GM21528 (cell line): ENCODE results near the gene NEB.
"Not testable (repeated sequence)": the region's sequence is repeated elsewhere in the genome, so short reads cannot be mapped to it uniquely, and the experiment has no call there.

ENCODE experiments used
- ATAC-seq: cut with Tn5 transposase; IDR thresholded peaks from one replicate; pipeline ENCODE4 v1.9.1; 2021; ENCODE audit warnings: mild to moderate bottlenecking, moderate library complexity; ENCODE audit not compliant: unreplicated experiment, low FRiP score

Gene NEB

DNA sequence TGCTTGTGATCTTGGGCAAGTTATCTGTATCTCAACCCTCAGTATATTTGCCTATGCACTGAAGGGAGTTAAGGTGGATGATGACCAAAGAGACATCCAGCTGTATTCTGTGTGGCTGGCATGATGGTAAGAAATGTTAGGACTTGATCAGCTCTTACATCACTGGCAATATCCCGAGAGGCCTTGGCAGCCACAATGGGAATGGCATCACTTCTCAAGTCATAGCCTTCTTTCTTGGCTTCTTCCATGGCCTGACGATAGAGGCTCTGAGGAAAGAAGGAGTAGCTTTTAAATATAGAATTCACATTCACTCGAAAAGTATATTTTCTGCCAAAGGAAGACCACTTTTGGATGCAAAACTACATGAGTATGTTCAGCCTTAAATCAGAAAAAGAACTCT is 113.5 kb downstream of the NEB start:
- no peak for ATAC-seq

DNA sequence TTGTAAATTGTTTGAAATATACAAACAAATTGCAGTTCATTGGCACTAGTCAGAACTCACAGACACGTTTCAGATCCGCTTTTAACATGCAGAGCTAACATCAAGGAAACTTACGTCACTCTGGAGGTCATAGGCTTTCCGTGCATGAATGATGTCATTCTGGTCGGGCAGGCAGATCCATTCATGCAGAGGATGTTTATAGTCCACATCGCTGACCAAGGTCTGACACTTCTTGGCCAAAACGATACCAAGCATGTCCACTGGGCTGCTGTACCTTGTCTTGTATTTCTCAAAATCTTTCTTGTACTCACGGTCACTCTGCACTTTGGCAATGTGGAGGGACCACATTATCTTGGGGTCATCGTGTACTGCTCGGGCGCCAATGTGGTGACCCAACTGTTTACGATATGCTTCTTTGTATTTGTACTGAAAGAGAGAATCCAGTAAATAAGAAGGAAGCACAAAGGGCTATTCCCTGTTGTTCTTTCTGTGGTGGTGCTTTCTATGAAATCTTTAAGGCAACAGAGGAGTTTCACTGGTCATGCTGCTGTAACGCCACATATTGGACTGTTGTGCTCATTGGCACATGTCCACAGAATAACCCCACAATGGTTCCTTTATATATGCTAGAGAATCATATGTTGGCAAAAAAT is 114.8 kb downstream of the NEB start:
- ATAC-seq, result no peak

DNA sequence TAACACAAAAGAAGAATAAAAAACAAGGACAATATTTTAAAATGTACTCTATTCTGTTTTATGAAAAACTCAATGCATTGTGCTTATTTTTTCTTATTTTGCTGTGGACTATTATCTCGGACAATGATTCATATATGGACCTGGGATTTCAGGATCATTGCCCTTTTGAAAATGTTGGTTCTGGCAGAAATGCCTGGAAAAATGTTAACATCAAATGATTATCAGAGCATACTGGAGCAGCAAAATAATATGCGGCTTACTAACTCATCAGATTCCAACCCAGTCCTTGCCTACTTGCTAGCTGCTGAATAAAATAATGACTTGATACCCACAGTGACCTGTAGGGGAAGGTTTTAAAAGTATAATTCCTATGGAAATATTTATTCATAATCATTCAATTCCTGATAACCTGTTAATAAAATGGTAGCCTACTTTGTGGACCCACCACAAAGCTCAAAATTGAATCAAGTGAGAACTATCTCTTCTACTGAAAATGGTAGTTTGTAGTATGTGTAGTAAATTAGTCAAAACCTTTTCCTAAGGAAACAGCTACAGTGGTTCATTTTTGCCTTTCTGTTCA is 117.4 kb downstream of the NEB start:
- no peak for ATAC-seq

DNA sequence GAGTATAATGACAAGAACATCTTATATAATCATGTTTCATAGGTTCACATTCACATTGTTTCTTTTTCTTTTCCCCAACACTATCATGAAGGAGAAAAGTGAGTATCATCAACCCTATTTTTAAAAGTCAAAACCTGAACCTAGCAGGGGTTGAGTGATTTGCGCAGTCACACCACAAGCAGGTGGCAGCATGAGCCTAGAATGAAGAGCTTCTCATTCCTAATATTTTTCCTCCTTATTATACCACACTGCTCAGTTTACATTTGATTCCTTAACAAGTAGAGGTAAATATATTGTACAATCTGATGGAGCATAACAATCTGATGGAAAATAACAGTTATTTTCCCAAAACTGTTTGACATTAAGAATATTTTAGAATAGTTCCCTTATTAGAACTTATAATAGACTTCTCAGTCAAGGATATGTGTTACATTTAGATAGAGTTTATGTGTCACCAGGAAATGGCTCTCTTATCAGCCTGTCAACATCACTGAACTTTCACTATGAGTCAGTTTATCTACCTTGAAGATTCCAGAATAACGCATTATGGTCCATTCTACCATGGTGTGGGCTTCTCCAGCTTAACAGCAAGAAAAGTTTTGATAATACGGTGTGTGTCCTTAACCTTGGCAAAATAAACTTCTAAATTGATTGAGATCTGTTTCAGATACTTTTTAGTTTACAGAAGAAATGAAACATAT is 119.5 kb downstream of the NEB start:
- no peak for ATAC-seq

DNA sequence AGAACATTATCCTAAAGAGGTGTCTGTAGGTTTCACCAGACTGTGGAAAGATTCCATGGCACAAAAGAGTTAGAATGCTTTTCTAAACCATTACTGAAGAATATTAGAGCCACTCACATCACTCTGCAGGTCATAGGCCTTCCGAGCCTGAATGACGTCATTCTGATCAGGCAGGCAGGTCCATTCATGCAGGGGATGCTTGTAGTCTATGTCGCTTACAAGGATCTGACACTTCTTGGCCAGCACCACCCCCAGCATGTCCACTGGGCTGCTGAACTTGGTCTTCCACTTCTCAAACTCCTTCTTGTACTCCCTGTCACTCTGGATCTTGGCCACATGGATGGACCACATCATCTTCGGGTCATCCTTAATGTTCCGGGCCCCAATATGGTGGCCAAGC is 120.1 kb downstream of the NEB start:
- no peak for ATAC-seq

DNA sequence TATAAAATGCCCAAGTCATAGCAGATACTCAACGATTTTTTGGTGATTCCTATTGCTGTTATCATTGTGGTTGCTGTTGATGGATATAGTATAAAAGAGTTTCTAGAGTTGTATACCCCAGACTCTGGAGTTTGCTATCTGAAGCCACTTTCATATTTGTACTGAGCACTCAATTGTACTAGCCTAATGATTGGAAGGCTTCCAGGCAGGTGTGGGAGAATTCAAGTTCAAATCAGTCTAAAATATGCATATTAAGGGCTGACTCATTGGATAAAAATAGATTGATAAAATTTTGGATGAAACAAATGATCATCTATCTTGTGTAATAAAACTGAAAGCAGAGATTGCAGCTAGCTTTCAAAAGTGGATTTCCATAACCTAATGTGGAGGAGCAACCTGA is 122.9 kb downstream of the NEB start:
- ATAC-seq, result no peak

DNA sequence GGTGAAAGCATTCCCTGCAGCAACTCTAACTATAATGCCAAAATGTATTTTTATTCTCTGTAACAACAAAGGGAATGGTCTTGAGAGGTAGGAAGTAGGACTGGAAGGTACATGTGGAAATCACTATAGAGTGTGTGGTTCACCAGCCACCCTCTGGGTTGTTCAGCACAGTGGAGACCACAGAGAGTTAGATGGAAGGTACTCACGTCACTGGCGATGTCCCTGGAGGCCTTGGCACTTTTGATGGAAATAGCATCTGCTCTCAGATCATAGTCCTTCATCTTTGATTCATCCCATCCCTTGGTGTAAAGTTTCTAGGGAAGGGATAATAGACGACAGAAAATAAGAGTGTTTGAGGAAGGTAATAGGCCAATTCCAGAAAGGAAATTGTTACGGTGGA is 124.0 kb downstream of the NEB start:
- ATAC-seq, result no peak

DNA sequence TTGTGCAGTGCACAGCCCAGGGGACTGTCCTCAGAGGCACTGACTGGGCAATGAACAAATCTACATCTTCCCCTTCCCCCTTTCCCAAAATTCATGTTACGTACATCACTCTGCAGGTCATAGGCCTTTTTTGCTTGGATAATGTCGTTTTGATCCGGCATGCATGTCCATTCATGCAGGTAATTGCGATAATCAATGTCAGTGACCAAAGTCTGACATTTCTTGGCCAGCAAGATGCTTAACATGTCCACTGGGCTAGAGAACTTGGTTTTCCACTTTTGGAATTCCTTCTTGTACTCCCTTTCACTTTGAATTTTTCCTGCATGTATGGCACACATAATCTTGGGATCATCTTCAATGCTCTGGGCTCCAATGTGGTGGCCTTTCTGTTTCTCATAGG is 124.6 kb downstream of the NEB start:
- no peak for ATAC-seq

DNA sequence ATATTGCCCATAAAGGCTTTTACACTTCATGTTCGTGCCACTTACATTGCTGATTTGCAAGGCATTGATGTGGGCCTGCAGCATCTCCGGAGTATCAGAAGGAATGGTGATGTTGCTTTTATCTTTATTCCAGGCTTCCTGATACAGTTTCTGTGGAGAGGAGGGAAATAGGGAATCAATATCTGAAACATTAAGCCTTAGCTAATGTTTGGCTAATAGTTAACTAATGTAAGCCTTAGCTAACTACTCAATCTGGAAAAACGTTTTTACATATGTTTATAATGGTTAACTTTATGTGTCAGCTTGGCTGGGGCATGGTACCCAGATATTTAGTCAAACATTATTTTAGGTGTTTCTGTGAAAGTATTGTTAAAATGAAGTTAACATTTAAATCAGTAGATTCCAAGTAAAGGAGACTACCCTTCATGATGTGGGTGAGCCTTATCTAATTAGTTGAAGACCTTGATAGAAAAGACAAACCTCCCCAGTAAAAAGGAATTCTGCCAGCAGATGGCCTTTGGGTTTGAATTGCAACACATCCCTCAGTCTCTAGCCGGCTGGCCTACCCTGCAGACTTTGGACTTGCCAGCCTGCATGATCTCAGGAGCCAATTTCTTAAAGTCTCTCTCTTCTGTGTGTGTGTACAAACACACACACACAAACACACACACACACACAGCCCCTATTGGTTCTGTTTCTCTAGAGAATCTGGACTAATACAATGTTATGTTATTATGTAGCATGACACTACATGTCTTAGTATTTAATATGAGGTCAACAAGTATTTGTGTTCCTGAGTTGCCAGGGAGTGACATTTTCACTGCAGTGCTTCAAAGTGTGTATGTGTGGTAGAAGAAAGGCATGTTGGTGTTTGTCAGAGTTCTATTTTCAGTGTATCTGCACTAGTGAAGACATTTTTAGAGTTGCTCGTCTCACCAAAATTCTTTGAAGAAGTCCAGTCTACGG is 126.5 kb downstream of the NEB start:
- not testable (repeated sequence) for ATAC-seq

DNA sequence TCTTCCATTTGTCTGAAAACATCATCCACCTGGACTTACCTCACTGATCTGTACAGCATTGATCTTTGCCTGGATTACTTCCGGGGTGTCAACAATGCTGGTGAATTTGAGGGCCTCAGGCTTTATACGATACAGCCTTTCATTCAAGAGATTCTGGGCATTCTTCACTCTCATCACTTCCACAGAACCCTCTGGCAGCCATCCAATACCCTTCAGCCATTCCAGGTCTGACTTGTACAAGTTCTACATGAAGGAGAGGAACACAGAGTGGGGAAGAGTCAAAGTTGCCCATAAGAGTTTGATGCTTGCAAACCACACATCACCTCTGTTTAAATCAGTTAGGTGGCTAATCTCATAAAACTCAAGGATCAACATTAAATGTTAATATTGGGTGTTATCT is 130.7 kb downstream of the NEB start:
- not testable (repeated sequence) for ATAC-seq

DNA sequence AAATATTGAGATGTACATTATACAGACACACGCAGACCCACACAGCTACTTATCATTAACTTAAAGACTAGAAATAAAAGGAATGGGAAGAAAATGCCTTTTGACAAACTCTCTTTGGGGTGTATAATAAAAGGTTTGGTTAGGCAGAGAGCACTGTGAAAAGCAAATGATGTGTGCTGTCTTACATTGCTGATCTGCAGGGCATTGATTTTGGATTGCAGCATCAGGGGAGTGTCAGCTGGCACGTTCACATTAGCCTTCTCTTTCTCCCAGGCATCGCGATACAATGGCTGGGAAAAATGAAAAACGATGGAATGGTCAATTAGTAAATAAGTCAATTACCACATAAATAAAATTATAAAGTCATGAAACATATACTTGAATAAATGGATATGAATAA is 131.9 kb downstream of the NEB start:
- not testable (repeated sequence) for ATAC-seq

DNA sequence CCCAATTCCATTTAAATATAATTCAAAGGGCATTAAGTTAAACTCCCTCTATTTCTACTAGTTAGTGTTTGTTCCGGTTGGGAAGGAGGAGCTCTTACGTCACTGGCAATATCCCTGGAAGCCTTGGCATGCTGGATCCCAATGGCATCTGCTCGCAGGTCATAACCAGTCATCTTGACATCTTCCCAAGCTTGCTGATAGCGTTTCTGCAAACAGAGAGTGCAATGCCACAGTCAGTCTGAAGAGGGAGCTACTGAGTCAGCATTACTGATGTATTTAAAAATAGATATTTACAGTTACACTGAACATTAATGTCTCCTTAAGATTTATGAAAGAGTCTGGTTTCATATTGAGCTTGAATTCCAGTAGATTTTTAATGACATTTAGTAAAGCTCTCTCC is 132.5 kb downstream of the NEB start:
- not testable (repeated sequence) for ATAC-seq

DNA sequence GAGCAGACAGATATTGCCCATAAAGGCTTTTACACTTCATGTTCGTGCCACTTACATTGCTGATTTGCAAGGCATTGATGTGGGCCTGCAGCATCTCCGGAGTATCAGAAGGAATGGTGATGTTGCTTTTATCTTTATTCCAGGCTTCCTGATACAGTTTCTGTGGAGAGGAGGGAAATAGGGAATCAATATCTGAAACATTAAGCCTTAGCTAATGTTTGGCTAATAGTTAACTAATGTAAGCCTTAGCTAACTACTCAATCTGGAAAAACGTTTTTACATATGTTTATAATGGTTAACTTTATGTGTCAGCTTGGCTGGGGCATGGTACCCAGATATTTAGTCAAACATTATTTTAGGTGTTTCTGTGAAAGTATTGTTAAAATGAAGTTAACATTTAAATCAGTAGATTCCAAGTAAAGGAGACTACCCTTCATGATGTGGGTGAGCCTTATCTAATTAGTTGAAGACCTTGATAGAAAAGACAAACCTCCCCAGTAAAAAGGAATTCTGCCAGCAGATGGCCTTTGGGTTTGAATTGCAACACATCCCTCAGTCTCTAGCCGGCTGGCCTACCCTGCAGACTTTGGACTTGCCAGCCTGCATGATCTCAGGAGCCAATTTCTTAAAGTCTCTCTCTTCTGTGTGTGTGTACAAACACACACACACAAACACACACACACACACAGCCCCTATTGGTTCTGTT is 137.2 kb downstream of the NEB start:
- not testable (repeated sequence) for ATAC-seq

DNA sequence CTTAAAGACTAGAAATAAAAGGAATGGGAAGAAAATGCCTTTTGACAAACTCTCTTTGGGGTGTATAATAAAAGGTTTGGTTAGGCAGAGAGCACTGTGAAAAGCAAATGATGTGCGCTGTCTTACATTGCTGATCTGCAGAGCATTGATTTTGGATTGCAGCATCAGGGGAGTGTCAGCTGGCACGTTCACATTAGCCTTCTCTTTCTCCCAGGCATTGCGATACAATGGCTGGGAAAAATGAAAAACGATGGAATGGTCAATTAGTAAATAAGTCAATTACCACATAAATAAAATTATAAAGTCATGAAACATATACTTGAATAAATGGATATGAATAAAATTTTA is 142.4 kb downstream of the NEB start:
- not testable (repeated sequence) for ATAC-seq

DNA sequence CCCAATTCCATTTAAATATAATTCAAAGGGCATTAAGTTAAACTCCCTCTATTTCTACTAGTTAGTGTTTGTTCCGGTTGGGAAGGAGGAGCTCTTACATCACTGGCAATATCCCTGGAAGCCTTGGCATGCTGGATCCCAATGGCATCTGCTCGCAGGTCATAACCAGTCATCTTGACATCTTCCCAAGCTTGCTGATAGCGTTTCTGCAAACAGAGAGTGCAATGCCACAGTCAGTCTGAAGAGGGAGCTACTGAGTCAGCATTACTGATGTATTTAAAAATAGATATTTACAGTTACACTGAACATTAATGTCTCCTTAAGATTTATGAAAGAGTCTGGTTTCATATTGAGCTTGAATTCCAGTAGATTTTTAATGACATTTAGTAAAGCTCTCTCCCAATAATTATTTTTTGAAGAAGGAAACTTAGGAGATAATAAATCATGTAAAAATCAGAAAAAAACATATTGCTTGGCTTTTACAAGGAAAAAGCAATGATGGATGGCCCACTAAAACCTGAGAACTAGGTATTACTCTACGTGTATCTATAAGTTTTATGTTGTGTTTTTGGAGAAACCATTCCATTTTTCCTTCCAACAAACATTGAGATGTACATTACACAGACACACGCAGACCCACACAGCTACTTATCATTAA is 142.9 kb downstream of the NEB start:
- not testable (repeated sequence) for ATAC-seq

DNA sequence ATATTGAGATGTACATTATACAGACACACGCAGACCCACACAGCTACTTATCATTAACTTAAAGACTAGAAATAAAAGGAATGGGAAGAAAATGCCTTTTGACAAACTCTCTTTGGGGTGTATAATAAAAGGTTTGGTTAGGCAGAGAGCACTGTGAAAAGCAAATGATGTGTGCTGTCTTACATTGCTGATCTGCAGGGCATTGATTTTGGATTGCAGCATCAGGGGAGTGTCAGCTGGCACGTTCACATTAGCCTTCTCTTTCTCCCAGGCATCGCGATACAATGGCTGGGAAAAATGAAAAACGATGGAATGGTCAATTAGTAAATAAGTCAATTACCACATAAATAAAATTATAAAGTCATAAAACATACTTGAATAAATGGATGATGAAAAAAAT is 153.0 kb downstream of the NEB start:
- not testable (repeated sequence) for ATAC-seq

DNA sequence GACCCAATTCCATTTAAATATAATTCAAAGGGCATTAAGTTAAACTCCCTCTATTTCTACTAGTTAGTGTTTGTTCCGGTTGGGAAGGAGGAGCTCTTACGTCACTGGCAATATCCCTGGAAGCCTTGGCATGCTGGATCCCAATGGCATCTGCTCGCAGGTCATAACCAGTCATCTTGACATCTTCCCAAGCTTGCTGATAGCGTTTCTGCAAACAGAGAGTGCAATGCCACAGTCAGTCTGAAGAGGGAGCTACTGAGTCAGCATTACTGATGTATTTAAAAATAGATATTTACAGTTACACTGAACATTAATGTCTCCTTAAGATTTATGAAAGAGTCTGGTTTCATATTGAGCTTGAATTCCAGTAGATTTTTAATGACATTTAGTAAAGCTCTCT is 153.6 kb downstream of the NEB start:
- ATAC-seq, result not testable (repeated sequence)

DNA sequence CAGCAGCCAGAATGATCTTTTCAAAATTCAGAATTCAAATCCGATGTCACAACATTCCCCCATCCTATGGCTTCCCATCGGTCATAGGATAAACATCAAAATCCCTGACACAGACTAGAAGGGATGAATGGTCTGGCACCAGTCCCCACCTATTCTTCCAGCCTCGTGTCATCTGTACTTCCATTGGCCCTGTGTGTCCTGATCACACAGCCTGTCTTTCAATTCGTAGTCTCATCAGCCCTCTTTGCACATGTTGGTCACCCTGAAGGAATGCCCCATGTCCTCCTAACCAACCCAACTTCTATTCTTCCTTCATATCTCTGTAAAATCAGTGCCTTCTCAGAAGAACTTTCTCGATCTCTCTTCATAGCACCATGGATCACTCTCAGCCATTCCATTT is 157.2 kb downstream of the NEB start:
- ATAC-seq, result no peak

DNA sequence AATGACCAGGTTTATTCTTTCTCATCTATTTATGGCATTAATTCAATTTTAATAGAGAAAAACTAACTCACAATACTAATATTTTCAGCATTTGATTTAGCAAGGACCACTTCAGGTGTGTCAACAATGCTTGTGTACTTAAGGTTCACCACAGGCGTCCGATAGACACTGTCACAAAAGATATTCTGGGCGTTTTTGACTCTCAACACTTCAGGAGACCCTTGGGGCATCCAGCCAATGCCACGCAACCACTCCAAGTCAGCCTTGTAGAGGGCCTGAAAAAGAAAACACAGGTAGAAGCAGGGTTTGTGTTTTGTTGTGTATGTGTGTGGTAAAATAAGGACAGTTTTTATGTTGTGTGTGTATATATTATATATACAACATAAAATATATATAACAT is 158.2 kb downstream of the NEB start:
- ATAC-seq, result no peak

DNA sequence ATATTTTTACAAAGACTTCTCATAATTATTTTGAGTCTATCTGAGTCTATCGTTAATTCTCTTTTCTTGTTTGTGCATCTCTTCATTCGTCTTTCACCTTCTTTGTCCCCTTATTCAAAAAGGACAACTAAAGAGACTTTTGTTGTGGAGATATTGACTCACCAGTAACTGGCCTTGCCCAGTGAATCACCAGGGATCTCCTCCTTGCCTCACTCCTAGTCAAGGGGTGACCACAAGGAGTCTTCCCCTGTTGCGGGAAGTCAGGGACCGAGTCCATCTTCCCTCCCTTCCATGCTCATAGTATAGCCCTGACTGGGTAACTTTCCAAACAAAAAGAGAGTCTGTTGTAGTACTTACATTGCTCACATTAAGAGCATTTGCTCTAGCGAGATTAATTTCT is 158.9 kb downstream of the NEB start:
- no peak for ATAC-seq
